Endothelial cell of umbilical vein (primary cell): ENCODE results near the gene ALDH4A1. TPM values are rescaled to one million over a fixed set of nuclear protein-coding genes. Genes with fewer than 3 reads are reported as not detected.

Experiments used
- BruUV-seq: library from RNA; stranded (reverse); fragments of 400-500 nt; replicated peaks from 2 replicates; lab custom pipeline; 2021; lab: Mats Ljungman, UMichigan
- CTCF ChIA-PET: fragments of 300-600, 350-600 bp; sonication (Branson Sonifier 250); formaldehyde crosslinking; loops from one replicate; lab custom pipeline; 2021; ENCODE audit warnings: antibody characterized with exemption, inconsistent platforms; lab: Charles Lee
- POLR2A ChIA-PET: fragments of 300-600, 350-600 bp; sonication (Branson Sonifier 250); formaldehyde crosslinking; loops from one replicate; lab custom pipeline; 2021; ENCODE audit warnings: antibody characterized with exemption, inconsistent platforms; lab: Charles Lee
- DNase-seq: peaks from one replicate; pipeline ENCODE4 v3.0.0-alpha.2; 2011; ENCODE audit warnings: low read depth, low spot score
- FAIRE-seq: peaks from 2 replicates; lab custom pipeline; 2011; peaks lifted over from hg19 to GRCh38; lab: Jason Lieb, UNC
- H2AFZ ChIP-seq: 2 replicates; pipeline ENCODE4 v1.6.0; 2012; ENCODE audit warnings: low read depth, low read length, control low read depth, inconsistent platforms
- H3K27ac ChIP-seq: 2 replicates; pipeline ENCODE4 v1.5.1; 2011; ENCODE audit warnings: low read depth, mild to moderate bottlenecking, control low read depth, low read length, moderate library complexity; ENCODE audit not compliant: insufficient read depth
- H3K27me3 ChIP-seq, 2 experiments: 2 replicates each; pipeline versions ENCODE4 v1.6.0 to v1.6.1; 2011; ENCODE audit warnings: low read length in 2 of 2, mixed read lengths in 1 of 2; ENCODE audit not compliant: control insufficient read depth in 2 of 2, insufficient read depth in 2 of 2
- H3K36me3 ChIP-seq, 2 experiments: 2 replicates in 1 of 2; 3 replicates in 1 of 2; pipeline ENCODE4 v1.5.1; 2011; ENCODE audit warnings: low read length in 2 of 2, mild to moderate bottlenecking in 1 of 2, moderate library complexity in 1 of 2; ENCODE audit not compliant: control insufficient read depth in 2 of 2, insufficient read depth in 2 of 2; ENCODE audit errors: extremely low read depth in 1 of 2
- H3K4me1 ChIP-seq: 3 replicates; pipeline ENCODE4 v1.5.1; 2011; ENCODE audit warnings: mild to moderate bottlenecking, low read length; ENCODE audit not compliant: control insufficient read depth, insufficient read depth; ENCODE audit errors: extremely low read depth
- H3K4me2 ChIP-seq: 2 replicates; pipeline ENCODE4 v1.6.1; 2011; ENCODE audit warnings: low read length, control low read depth, mixed read lengths; ENCODE audit not compliant: insufficient read depth
- H3K4me3 ChIP-seq, 3 experiments: fragments of 200-600 bp in 1 of 3; sonication (generic), shearing (Covaris generic) in 1 of 3; replicated peaks in 1 of 3; 2 replicates each; pipeline ENCODE4 v1.5.1; 2011 to 2016; ENCODE audit warnings: control low read depth in 3 of 3, low read length in 3 of 3, mild to moderate bottlenecking in 2 of 3, inconsistent platforms in 1 of 3, low read depth in 1 of 3, moderate library complexity in 1 of 3; ENCODE audit not compliant: insufficient read depth in 1 of 3
- H3K79me2 ChIP-seq: 2 replicates; pipeline ENCODE4 v1.6.0; 2012; ENCODE audit warnings: low read length, inconsistent platforms; ENCODE audit not compliant: control insufficient read depth, insufficient read depth
- H3K9ac ChIP-seq: replicated peaks from 2 replicates; pipeline ENCODE3; 2011; ENCODE audit warnings: low read length, control low read depth; ENCODE audit not compliant: insufficient read depth; ENCODE audit errors: extremely low read depth
- H3K9me1 ChIP-seq: replicated peaks from 3 replicates; pipeline ENCODE4 v1.6.0; 2011; ENCODE audit warnings: mild to moderate bottlenecking, low read length; ENCODE audit not compliant: control insufficient read depth, insufficient read depth; ENCODE audit errors: extremely low read depth
- H3K9me3 ChIP-seq: replicated peaks from 2 replicates; pipeline ENCODE4 v1.5.1; 2012; ENCODE audit warnings: low read length, inconsistent platforms; ENCODE audit not compliant: control insufficient read depth, insufficient read depth
- H4K20me1 ChIP-seq: replicated peaks from 2 replicates; pipeline ENCODE3; 2011; ENCODE audit warnings: mild to moderate bottlenecking, low read length; ENCODE audit not compliant: control insufficient read depth, insufficient read depth; ENCODE audit errors: extremely low read depth
- EZH2 ChIP-seq: IDR thresholded peaks from 2 replicates; pipeline ENCODE4 v1.6.1; 2012; ENCODE audit warnings: borderline replicate concordance, low read depth, mild to moderate bottlenecking, moderate library complexity, low read length, inconsistent platforms; ENCODE audit not compliant: severe bottlenecking
- FOS ChIP-seq: IDR thresholded peaks from 2 replicates; pipeline ENCODE4 v1.6.1; 2011; ENCODE audit warnings: mild to moderate bottlenecking, low read length, moderate library complexity, borderline replicate concordance; ENCODE audit not compliant: insufficient read depth
- GATA2 ChIP-seq: IDR thresholded peaks from 2 replicates; pipeline ENCODE4 v1.7.0; 2011; ENCODE audit warnings: low read depth, mild to moderate bottlenecking, moderate library complexity, mixed read lengths, low read length; ENCODE audit not compliant: insufficient read length, insufficient read depth
- JUN ChIP-seq: IDR thresholded peaks from 2 replicates; pipeline ENCODE4 v1.6.1; 2011; ENCODE audit warnings: borderline replicate concordance, low read depth; ENCODE audit not compliant: insufficient read length, insufficient read depth
- MAX ChIP-seq: IDR thresholded peaks from 2 replicates; pipeline ENCODE4 v1.6.1; 2011; ENCODE audit not compliant: insufficient read depth, insufficient read length
- MYC ChIP-seq: IDR thresholded peaks from one replicate; pipeline ENCODE4 v1.6.1; 2011; ENCODE audit warnings: mild to moderate bottlenecking, low read depth, low read length
- POLR2A ChIP-seq: IDR thresholded peaks from 2 replicates; pipeline ENCODE4 v1.6.1; 2012; ENCODE audit warnings: low read depth, mild to moderate bottlenecking, control low read depth, low read length
- POLR2AphosphoS5 ChIP-seq: IDR thresholded peaks from 2 replicates; pipeline ENCODE4 v1.6.1; 2012; ENCODE audit warnings: low read depth, mild to moderate bottlenecking, control low read depth, low read length, moderate library complexity; ENCODE audit not compliant: insufficient read depth
- dilution Hi-C: fragments of 300-500 bp; cut with MboI; formaldehyde crosslinking; loops from one replicate; pipeline ENCODE4 v1.15.0; 2019; ENCODE audit warnings: low sequenced_read_pairs; ENCODE audit not compliant: extremely low pct_ligation_motif_present
- intact Hi-C: fragments of 100-400 bp; cut with micrococcal nuclease; formaldehyde crosslinking; loops from one replicate; pipeline ENCODE4 v1.10.0; 2022
- polyA plus RNA-seq, 4 experiments: library from polyadenylated mRNA; depleted of rRNA in 3 of 4; stranded (reverse) in 3 of 4; unstranded in 1 of 4; fragments of >200 nt; gene quantifications; 2 replicates each; pipeline versions ENCODE4 v1.2.1 to v1.2.3, GENCODE V29; 2011 to 2012; ENCODE audit warnings: missing spikeins in 1 of 4
- total RNA-seq: library from RNA; stranded (reverse); gene quantifications from 2 replicates; pipeline ENCODE4 v1.2.3, GENCODE V29; 2021
- TF ChIP-seq, protein P1 (sequence below), 2 donors: IDR thresholded peaks; 1 replicate in 1 of 2; 2 replicates in 1 of 2; pipeline ENCODE4 v1.5.1; 2011; ENCODE audit warnings: low read length in 2 of 2, mild to moderate bottlenecking in 2 of 2, moderate library complexity in 2 of 2, control low read depth in 1 of 2, inconsistent platforms in 1 of 2, low read depth in 1 of 2; ENCODE audit not compliant: insufficient read depth in 1 of 2; ENCODE audit errors: extremely low read depth in 1 of 2

The ALDH4A1 gene
- total and polyA plus RNA-seq, 2 donors (not counting 3 experiments of a cell fraction or from before 2014, with no cell fraction given): 17.4 to 18.5 TPM

DNA sequence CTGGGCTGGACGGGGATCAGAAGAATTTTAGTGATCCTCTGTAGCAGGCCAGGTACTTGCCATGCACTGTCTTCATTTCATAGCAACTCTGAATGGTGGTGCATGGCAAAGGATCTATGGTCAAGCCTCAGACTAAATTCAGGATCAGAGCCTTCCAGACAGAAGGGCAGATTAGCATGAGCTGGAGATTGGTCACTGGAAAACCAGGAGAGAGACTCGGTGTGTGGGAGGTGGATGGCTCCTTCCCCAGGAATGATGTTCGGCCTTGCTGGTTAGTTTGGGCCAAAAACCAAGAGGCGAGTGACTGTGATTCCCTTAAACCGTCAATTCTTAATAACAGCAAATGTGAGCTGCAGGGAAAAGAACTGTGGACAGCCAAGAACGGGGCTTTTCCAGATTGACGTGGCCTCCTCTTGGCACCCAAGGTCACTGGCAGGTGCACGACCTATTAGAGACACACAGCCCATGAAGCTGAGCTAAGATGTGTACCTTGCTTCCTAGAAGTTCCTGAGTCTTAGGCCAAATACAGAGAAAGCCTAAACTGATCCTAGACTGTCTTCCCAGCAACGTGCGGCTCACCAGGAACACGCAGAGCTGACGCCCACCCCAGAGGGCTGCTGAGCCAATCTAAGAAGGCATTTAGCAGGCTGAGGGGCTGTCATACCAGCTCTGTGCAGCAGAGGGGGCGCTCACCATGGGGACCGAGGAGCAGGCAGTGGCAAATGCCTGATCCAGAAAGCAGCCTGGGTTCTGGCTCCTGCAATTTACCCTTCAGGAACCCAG lies 18.5 kb downstream of the ALDH4A1 start:
- no peaks in the 10 kb centered on the region for H3K27me3 ChIP-seq
- BruUV-seq: no TSS peak
- DNase-seq (peak; percentile 78), FAIRE-seq (peak; percentile 88)
- H3K9me1 ChIP-seq: no peaks in the 10 kb centered on the region
- no peak overlapping the region for H2AFZ ChIP-seq
- H4K20me1 ChIP-seq: no peaks in the 10 kb centered on the region
- H3K79me2 ChIP-seq: no peaks in the 10 kb centered on the region
- H3K9me3 ChIP-seq: no peaks in the 10 kb centered on the region
- H3K4me3 ChIP-seq: no peak overlapping the region
- dilution Hi-C loops: no loop called here
- H3K36me3 ChIP-seq: peaks cover 0 to 4% of the 10 kb centered on the region in 2 experiments
- H3K4me1 ChIP-seq: no peaks in the 10 kb centered on the region
- no peak overlapping the region for H3K4me2 ChIP-seq
- CTCF ChIA-PET: interaction anchor here (0.6 to 5.2 kb wide), 39 partner anchors 8 to 286 kb away, joined by 3 to 114 read pairs (median 6); partner anchors contain the start of gene ALDH4A1
- TF ChIP-seq JUN: no peak
- TF ChIP-seq, protein P1, sequence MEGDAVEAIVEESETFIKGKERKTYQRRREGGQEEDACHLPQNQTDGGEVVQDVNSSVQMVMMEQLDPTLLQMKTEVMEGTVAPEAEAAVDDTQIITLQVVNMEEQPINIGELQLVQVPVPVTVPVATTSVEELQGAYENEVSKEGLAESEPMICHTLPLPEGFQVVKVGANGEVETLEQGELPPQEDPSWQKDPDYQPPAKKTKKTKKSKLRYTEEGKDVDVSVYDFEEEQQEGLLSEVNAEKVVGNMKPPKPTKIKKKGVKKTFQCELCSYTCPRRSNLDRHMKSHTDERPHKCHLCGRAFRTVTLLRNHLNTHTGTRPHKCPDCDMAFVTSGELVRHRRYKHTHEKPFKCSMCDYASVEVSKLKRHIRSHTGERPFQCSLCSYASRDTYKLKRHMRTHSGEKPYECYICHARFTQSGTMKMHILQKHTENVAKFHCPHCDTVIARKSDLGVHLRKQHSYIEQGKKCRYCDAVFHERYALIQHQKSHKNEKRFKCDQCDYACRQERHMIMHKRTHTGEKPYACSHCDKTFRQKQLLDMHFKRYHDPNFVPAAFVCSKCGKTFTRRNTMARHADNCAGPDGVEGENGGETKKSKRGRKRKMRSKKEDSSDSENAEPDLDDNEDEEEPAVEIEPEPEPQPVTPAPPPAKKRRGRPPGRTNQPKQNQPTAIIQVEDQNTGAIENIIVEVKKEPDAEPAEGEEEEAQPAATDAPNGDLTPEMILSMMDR (IDR thresholded peaks at IDR 0.05; ENCODE audit: extremely low read depth in 1 of 2, insufficient read depth in 1 of 2, low read depth in 1 of 2, low read length in 2 of 2): peak; percentile 81 to 95
- intact Hi-C loops: loop anchor here (1.0 kb wide), 6 partner anchors 23 to 229 kb away; no protein-coding TSS in a partner anchor
- POLR2A ChIA-PET: interaction anchor here (0.6 kb wide), 1 partner anchor 225 kb away, joined by 3 read pairs; no protein-coding TSS in a partner anchor
- no peak overlapping the region for H3K27ac ChIP-seq
- no peak overlapping the region for H3K9ac ChIP-seq

DNA sequence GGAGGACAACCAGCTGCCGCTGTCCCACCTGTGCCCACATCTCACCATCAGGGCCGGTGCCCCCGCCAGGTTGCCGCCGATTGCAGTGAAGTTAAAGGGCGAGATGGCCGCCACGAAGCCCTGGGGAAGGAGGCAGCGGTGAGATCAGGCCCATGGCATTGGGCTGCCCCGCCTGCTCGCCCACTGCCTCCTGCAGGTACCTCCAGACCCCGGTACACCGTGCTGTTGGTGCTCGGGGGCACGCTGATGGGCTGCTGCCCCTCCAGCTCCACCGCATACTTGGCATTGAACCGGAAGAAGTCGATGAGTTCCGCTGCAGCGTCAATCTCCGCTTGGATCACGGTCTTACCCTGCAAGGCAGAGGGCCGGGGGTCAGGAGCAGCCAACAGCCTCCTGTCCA lies 19.3 kb downstream of the ALDH4A1 start:
- intact Hi-C loops: no loop called here
- Histone ChIP-seq H3K27ac (no peak overlapping the region), H4K20me1 (no peaks in the 10 kb centered on the region), H3K9me3 (no peaks in the 10 kb centered on the region), H2AFZ (no peak overlapping the region), H3K27me3 (no peaks in the 10 kb centered on the region), H3K9me1 (no peaks in the 10 kb centered on the region), H3K9ac (no peak overlapping the region), H3K4me3 (no peak overlapping the region), H3K4me1 (no peaks in the 10 kb centered on the region), H3K79me2 (no peaks in the 10 kb centered on the region), H3K4me2 (no peak overlapping the region), H3K36me3 (peaks cover 0 to 4% of the 10 kb centered on the region in 2 experiments)
- no TSS peak for BruUV-seq
- POLR2A ChIA-PET: no interaction called here
- DNase-seq (no peak), FAIRE-seq (no peak)
- CTCF ChIA-PET: interaction anchor here (2.1 to 5.2 kb wide), 6 partner anchors 10 to 230 kb away, joined by 9 to 114 read pairs (median 36); no protein-coding TSS in a partner anchor
- no peak for TF ChIP-seq POLR2A
- TF ChIP-seq GATA2: no peak
- TF ChIP-seq POLR2AphosphoS5: no peak
- no peak for TF ChIP-seq JUN
- no peak for TF ChIP-seq MYC
- TF ChIP-seq EZH2: no peak
- TF ChIP-seq, protein P1 (IDR thresholded peaks at IDR 0.05; ENCODE audit: extremely low read depth in 1 of 2, insufficient read depth in 1 of 2, low read depth in 1 of 2, low read length in 2 of 2): no peak
- no peak for TF ChIP-seq MAX
- TF ChIP-seq FOS: no peak
- dilution Hi-C loops: no loop called here
